CD4-positive, alpha-beta T cell treated with Interleukin-15 for 1 hour (primary cell): ENCODE results near the gene CSNK1E.
A peak's percentile ranks its signal among the peaks of the same experiment; 100 is the strongest.

Experiments used
- DNase-seq: peaks from one replicate; pipeline ENCODE4 v3.0.0-alpha.2; 2020

The CSNK1E gene

DNA sequence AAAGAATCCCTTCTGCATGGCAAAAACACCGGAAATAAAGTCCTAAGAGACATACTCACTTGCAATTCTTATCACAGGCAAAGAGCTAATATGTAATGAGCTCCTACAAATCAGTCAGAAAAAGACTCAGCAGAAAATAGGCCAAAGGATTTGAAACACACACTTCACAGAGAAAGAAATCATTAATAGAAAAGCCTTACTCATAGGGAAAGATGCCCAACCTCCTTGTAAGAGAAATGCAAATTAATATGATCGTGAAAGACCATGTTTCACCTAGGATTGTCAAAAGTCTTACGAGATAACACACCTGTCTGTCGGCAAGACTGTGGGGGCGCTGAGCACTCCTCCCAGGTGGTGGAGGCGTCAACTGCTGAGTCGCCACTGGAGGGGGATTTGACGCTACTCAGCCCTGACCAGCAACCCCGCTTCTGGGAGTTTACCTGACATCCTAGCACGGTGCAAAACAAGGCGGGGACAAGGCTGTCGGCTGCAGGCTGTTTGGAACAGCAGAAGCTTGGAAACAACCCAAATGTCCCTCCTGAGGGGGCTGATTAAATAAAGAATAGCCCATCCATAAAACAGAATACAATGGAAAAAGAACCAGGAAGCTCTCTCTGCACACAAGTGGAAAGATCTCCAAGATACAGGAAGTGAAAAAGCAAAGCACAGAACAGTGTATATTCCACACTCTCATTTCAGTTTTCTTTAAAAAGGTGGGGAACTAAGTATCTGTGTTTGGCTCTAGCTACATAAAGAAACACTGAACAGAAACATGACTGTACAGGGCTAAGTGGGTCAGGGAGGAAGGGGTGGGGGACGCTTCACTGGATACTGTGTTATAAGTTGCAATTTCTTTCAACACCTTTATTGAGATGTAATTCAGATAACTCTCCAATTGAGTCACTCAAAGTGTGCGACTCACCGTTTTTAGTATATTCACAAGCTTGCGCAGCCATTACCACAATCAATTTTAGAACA, 11.5 kb downstream of the CSNK1E start:
- DNase-seq: peak; percentile 48

DNA sequence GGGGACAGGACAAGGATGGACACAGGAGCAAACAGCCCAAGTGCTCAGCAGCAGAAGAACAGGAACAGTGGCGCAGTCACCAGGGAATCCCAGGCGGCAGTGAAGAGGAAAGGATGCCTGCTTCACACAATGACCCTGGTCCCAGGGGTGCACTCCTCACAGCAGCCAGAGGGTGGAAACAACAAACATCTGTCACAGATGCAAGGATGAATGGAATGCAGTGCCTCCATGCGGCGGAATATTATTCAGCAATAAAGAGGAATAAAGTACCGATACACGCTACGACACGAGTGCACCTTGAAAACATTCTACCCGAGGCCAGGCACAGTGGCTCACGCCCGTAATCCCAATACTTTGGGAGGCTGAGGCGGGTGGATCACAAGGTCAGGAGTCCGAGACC, 12.7 kb downstream of the CSNK1E start:
- DNase-seq: no peak

DNA sequence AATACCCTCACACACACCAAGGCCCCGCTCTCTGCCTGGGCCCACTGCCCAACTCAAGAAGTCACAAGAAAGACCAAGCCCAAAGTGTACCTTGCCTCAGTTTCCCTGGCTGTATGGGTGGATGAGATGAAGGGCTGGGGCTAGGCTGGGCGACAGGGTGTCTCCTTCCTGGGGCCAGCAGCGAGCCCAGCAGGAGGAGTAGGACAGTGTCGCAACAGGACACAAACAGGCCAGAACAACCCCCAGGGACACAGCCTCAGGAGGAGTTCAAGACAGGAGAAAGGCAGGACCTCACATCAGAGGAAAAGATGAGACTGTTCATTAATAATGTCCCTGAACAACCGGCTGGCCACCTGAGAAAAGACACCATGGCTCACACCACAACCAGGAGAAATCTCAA, 13.3 kb downstream of the CSNK1E start:
- no peak for DNase-seq

DNA sequence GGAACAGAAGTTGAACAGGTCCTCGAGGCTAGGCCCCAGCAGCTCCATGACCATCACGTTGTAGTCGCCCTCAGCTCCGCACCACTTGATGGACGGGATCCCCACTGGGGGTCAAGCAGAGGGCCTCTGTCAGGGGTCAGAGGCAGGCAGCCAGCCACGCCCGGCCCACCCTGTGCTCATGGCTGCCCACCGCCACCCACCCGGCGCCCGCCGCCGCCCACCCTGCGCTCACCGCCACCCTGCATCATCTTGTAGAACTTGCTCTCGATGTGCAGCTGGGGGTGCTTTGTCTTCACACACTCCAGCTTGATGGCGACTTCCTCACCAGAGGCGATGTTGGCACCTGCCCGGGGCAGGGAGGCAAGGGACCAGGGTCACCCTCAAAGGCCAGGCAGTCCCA, 14.3 kb downstream of the CSNK1E start:
- no peak for DNase-seq

DNA sequence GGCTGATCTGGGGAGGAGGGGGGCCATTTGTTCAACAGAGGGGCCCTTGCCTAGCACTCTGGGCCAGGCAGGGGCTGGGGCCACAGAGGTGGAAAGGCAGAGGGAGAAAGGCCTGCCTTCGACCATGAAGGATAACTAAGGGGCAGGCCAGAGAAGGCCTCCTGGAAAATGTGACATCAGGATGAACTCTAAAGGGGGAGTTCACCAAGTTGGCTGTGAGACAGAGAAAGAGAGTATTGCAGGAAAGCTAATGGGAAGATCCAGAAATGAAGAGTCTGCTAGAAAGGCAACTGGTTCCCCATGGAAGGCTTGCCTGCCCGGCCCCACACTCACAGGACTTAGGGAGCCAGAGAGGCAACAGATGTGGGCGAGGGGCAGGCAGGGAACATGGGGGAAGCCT, 16.3 kb downstream of the CSNK1E start:
- no peak for DNase-seq

DNA sequence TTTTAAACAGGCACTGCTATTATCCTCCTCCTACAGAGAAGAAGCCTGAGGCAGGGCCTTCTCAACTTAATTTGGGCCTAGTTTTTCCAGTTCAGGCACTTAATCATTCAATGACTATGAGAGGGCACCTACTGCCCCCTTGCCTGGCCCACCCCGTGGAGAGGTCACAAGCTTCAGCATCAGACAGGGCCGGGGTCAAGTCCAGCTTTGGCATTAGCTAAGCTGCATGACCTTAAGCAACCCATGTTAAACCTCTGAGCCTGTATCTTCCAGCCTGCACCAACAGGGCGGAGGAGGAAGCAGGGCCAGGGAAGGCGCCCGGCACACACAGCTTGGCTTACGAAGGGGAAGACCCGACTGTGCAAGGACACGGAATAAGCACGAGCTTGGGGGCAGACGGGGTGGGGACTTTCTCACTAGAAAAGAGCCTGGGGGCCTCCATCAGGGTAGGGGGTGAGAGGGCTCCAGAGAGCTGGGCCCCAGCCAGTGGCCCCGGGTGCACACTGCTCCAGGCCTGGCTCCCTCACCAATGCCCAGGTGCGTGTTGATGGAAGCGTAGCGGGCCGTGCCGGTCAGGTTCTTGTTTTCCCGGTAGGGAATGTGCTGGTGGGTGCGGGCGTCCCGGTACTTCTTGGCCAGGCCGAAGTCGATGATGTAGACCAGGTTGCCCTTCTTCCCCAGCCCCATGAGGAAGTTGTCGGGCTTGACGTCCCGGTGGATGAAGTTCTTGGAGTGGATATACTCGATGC, 16.9 kb downstream of the CSNK1E start:
- no peak for DNase-seq

DNA sequence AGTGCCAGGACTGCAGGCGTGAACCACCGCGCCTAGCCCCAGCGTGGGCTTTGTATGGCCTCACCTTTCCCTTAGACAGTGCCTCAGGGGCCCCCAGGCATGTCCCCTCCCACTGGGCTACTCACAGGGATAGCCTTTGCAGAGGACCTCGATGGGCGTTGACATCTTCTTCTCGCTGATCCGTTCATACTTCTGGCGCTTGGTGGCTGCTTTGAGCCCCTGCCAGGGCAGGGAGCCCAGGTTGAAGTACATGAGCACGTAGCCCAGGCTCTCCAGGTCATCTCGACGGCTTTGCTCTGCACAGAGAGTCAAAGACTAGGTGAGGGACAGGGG, 17.5 kb downstream of the CSNK1E start:
- DNase-seq: no peak

DNA sequence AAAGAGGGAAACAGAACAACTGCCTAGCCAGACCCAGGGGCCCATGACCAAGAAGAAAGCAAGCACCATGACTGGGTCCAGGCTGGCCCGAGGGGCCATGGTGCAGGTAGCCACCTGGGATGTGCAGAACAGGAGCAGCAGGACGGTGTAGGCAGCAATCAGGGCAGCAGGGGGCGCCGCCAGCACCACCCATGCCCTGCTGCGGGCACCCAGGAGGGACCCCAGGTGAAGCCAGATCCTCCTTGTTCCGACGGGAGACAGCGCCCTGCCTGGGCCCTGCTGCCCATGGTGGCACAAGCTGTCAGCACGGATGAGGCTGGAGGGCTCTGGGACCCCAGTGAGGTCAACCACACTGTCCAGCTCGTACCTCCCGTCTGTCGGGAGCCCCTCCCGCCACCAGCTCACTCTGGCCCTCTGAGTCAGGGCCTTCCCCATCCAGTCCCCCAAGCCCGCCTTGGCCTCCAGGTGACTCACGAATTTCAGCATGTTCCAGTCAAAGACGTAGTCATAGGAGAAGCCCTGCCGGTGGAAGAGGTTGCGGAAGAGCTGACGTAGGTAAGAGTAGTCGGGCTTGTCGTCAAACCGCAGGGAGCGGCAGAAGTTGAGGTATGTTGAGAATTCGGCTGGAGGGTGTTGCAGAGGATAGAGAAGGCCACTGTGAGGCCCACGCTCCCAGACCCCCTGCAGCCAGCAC, 18.8 kb downstream of the CSNK1E start:
- no peak for DNase-seq

DNA sequence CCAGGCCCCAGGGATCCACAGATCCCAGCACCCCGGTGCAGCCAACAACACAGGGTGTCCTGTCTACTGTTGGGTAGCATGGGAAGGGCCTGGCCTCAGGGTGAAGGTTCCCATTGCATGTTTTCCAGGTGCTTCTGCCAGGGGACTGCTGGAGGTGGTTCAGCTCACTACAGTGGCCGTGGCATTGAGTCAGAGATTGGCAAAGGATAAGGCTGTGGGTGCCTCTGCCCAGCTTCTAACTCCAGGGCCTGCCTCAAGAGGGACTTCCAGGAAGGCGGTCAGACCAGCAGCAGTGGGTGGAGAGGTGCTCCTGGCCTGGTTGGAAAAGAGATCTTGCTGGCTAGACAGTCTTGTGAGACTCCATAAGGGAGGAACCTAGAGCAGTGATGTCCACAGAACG, 20.9 kb downstream of the CSNK1E start:
- no peak for DNase-seq

DNA sequence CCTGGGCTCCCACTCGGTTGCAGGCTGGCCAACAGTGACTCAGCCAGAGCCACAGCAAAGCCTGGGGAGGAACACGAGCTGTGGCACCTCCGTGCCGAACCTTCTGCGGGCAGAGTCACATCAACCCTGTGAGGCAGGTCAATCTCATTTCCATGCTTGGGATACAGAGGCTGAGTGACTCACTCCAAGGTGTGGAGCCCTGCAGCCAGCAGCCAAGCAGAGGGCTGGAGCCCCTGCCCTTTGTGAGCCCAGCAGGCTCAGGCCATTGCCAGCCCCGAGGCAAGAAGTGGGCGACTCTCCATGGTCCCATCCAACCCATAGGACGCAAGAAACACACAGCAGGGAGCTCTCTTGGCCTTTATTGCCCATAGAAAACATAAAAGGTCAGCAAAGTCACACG, 21.4 kb downstream of the CSNK1E start:
- no peak for DNase-seq

DNA sequence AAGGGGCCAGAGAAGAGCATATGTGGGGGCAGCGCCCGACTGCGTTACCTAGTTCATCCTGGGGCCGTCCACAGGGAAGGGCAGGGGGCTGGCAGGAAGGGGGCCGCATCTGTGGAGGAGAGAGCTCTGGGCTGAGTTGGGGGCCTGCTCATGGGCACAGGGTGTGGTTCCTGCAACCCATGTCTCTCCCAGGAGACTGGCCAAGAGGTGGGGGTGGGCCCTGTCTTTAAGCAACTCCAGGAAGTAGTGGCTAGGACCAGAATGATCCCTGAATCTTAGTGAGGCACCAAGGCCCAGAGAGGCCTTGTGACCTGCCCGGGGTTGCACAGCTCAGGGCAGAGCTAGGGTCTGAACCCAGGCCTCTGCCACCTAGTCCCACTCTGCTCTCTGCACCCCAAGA, 21.9 kb downstream of the CSNK1E start:
- no peak for DNase-seq

DNA sequence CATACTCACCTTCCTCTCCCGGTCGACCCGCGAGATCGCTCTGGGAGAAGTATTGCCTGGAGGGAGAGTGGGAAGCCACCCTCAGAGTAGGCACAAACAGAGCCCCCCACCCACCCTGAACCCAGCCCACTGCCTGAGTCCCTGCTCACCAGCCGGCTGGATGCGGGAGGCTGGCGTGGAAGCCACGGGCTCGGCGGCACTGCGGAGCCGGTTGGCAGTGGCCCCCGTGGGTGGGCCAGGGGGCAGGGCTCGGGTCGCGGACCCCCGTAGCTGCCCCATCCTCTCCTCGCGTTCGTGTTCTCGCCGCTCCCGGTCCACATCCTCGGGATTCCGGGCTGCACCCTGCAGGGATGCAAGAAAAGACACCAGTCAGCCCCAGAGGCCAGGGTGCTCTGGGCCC, 23.0 kb downstream of the CSNK1E start:
- no peak for DNase-seq

DNA sequence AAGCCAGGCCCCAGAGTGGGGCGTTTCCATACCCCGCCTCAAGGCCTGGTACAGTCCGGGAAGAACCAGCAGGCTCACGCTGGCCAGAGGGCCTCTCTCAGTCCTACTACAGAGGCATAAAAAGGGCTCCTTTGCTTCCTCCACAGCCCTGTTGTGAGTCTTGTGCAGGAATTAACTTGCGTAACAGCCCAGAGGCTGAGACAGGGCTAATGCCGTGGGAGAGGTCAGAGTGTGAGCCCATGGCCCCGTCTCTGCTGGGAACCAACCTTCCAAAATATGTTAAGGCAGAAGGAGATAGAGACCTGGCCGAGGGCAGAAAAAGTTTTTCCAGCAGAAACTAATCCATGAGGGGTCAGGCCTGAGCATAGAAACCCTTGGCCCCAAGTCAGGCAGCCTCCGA, 24.5 kb downstream of the CSNK1E start:
- DNase-seq: no peak

DNA sequence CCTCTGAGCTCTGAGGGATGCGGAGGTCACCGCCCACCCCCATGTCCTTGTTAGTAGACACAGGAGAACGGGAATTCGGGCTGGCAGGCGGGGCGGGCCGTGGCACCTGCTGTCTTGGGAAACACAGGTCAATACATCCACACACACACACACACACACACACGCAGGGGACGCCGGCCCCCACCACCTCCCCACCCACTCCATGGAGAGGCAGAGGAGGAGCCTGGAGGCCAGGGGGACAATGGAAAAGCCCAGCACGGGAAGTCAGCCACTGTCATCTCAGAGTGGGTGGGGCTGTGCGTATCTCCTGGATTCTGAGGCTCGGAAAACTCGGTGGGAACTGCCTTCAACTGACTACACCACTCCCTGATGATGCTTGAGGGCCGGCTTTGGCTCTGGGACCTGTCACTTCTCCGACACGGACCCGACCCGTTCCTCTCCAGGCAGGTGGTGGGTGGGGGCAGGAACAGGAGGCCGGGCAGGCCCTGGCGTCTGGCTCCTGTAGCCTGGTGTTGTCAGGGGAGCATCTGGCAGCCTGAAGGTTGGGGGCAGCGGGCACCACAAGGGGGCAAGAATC, 25.9 kb downstream of the CSNK1E start:
- no peak for DNase-seq

DNA sequence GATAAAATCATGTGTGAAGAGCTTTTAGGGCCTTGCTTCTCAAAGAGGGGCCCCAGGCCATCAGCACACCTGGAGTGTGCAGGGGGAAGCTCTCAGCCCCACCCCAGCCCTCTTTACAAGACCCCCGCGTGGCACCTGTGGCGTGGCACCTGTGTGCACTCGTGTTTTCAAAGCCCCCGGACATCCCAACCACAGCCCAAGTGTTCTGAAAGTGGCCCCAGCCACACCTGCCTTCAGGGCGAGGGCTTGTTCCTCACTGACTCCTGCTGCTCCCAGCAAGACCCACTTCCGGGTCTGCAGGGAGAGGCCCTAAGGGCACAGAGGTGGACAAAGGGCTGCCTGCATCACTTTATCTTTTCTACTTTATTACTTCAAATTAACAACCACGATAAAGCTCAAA, 26.9 kb downstream of the CSNK1E start:
- DNase-seq: no peak

DNA sequence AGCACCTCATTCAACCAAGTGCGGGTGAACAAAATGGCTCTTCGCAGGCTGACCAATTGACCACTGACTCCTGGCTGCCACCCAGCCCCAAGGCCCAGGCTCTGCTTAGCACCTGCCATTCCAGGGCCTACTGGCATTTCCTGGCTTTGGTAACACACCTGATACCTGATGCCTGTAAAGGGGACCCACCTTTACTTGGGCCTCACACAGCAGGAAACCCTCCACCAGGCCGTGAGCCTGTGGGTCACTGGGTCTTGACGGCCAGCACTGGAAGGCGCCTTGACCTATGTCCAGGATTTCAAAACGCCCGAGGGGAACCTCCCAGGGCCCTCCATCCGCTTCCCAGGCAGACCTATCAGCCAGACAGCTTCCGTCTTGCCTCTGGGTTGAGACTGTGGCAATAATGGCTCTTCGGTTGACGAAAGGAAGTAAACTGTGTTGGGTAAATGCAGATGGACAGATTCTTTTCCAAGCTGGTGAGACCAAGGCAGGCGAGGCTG, 27.6 kb downstream of the CSNK1E start:
- DNase-seq: no peak

DNA sequence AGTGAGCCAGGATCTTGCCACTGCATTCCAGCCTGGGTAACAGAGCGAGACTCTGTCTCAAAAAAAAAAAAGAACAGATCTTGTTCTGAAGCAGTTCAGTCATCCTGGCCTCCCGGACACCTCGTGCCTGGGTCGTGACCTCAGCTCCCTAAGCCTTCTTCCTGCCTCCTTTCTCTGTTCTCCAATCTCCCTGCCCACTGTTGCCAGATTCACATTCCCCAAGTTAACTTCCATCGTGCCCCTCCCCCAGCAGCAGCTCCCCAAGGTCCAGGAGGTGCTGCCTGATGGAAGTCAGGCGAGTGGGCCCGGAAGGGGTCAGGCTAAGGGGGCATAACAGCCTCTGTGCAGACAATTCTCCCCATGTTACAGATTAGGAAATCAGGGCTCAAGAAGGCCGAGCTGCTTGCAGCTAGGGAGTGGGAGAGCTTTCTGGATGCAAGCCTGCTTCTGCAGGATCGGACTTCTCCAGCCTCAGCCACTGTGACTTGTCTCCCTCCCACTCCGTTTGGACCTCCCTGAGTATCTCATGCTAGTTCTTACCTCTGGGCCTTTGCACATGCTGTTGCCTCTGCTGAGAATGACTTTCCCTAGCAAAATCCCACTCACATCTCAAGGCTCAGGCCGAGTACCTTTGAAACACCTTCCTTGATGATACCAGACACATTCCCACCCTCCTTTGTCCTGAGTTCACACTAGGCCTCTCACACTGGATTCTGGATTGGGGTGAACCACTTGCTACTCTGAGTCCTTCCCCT, 30.1 kb downstream of the CSNK1E start:
- DNase-seq: no peak

DNA sequence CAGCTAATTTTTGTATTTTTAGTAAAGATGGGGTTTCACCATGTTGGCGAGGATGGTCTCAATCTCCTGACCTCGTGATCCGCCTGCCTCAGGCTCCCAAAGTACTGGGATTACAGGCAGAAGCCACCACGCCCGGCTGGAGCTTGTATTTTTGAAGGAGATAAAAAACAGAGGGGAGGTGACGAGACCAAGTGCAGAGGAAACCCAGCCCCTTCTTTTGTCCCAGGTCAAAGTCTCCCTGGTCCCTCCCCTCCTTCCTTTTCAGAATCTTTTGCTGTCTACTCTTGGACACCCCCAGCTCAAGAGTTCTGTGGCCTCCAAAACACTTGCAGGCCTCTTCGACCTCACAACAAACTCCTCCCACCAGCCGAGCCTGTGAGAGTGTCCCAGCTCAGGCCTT, 32.2 kb downstream of the CSNK1E start:
- no peak for DNase-seq

DNA sequence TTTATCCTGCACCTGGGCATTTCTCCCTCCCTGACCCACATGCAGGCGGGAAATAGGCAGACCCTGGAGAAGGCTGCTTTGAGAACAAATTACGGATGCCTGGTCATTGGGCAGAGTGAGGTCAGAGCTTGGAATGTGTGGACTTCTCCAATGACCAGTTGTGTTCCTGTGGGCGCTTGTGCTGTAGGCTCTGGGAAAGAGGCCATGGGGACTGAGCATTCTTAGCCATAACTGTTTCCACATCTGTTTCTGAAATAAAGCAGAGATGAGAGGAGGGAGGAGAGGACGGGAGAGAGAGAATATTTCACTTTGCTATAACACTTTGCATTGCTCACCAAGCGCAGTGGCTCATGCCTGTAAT, 33.2 kb downstream of the CSNK1E start:
- DNase-seq: no peak

DNA sequence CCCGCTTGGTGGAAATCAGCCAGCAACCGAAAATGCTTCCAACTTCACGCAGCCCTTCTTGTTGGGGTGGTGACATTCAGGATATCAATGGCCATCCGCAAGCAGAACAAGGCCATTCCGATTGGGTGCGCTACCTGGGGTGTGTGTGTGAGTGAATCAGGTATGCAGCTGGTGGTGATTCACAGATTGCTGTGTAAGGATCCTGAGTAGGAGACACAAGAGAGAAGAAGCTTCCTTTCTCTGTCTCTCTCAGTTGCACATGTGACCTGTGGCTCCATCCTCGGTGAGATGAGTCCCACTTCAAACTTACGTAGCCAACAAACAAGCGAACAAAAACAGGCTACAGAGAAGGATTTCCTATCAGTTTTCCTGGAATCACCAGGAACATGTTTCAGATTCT, 34.8 kb downstream of the CSNK1E start:
- DNase-seq: no peak

DNA sequence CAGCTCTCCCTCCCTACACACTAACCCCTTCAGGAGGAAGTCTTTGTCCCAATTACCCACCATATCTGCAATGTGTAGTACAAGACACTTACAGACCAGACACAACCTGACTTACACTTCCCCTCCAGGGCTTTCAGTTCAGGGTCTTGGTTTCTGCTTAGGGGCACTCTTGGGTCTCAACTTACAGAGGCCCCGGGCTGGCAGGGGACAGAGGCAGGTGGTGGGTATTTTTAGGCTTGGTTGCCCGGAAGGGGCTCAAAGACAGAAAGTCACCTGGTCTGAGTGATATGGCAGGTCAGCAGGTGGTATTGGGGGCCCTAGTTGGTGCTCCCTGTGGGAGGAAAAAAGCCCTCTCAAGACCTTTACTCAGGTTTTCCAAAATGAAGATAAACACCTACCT, 41.1 kb downstream of the CSNK1E start:
- no peak for DNase-seq

DNA sequence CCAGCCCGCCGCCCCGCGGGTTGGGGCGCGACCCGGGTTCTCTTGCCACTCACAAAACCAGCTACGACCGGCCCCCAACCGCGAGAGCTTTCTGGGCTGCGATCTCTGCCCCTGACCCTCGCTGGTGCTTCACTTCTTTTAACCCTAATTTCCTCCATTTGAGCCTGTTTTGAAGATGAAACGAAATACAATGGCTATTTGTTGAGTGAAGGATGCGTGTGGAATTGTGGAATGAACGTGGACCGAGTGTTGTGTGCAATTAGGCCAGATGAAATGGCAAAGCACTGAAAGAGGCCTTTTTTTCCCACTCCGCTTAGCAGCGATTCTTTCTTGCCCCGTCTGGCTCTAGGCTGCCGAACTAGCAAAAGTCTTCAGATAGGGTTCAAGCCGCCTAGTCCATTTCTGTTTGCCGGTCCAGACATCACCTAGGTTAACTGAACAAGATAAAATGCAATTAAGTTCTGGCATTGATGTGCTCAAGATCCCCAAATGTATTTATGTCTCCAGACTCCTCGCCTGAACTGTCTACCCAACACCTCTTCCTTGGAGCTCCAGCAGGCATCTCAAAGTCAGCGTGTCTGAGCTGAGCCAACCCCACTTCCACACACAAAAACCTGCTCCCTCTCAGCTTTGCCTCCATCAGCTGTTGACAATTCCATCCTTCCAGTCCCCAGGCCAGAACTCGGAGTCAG, 44.0 kb downstream of the CSNK1E start:
- DNase-seq: no peak
